ENCODE measurements around the gene RAD18. TPM values are rescaled to one million over a fixed set of nuclear protein-coding genes. Genes with fewer than 3 reads are reported as not detected.

The RAD18 gene
- total and polyA plus RNA-seq, 4 donors: 1.2 to 9.0 (median 4.3) TPM

DNA sequence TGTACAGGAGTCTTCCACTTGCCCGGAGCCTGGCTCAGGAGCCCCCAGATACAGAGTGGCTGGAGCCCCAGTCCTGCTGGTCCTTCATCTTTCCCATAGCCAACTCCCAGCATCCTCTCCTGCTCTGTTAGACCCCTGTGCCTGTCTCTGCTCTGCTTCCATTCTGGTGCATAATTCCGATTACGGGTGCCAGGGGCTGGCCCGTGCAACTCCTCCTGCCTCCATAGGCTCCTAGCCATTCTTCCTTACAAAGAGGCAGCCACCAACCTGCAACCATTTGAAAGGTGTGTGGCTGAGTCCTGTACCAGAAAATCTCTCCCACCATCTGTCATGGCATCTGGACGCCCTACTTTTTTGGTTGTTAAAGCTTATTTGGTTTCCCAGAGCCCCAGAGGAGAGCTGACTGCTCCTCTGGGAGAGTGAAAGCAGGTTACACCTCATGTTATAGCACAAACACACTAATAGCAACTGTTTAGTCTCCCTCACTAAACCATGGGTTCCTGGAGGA lies 5.2 kb upstream of the RAD18 start:
- Histone ChIP-seq H3K36me3 (ENCODE audit: control insufficient read depth in 4 of 4, insufficient read depth in 3 of 4, low read depth in 1 of 4, low read length in 3 of 4) (no peaks in the 10 kb centered on the region), H3K4me3 (ENCODE audit: low read depth in 1 of 3, low read length in 3 of 3) (no peak overlapping the region), H3K4me1 (ENCODE audit: control insufficient read depth in 4 of 4, insufficient read depth in 4 of 4, low read length in 3 of 4) (peaks cover 5 to 30% (median 25%) of the 10 kb centered on the region in 4 donors), H3K27ac (ENCODE audit: low read depth in 1 of 2, low read length in 2 of 2) (no peak overlapping the region), H3K9ac (ENCODE audit: low read depth in 1 of 2, low read length in 2 of 2) (no peak overlapping the region), H3K9me3 (ENCODE audit: control insufficient read depth in 4 of 4, low read length in 3 of 4) (no peaks in the 10 kb centered on the region), H3K27me3 (ENCODE audit: control insufficient read depth in 4 of 4, insufficient read depth in 4 of 4, low read length in 3 of 4) (no peaks in the 10 kb centered on the region)
- TF ChIP-seq EGR1 (IDR thresholded peaks at IDR 0.05; ENCODE audit: low read depth in 2 of 2) (no peak), FOXA1 (IDR thresholded peaks at IDR 0.05) (no peak), ZBTB33 (IDR thresholded peaks at IDR 0.05) (no peak), NR2F2 (IDR thresholded peaks at IDR 0.05) (no peak), RXRA (IDR thresholded peaks at IDR 0.05) (no peak), FOXA2 (IDR thresholded peaks at IDR 0.05) (no peak), TAF1 (conservative IDR thresholded peaks at IDR 0.05) (no peak), SP1 (IDR thresholded peaks at IDR 0.05) (no peak), HNF4A (conservative IDR thresholded peaks at IDR 0.05) (no peak), YY1 (IDR thresholded peaks at IDR 0.05) (no peak)
- 91% methylated on average over 5 of the region's 5 CpGs for WGBS
- DNase-seq (ENCODE audit: low spot score): no peak

GRCh38 chr3:8967553-8967952 lies 4.3 kb upstream of the RAD18 start:
- 98% methylated on average over 5 of the region's 5 CpGs for WGBS
- Histone ChIP-seq H3K4me3 (ENCODE audit: low read depth in 1 of 3, low read length in 3 of 3) (no peak overlapping the region), H3K27ac (ENCODE audit: low read depth in 1 of 2, low read length in 2 of 2) (no peak overlapping the region), H3K36me3 (ENCODE audit: control insufficient read depth in 4 of 4, insufficient read depth in 3 of 4, low read depth in 1 of 4, low read length in 3 of 4) (no peaks in the 10 kb centered on the region), H3K27me3 (ENCODE audit: control insufficient read depth in 4 of 4, insufficient read depth in 4 of 4, low read length in 3 of 4) (no peaks in the 10 kb centered on the region), H3K9ac (ENCODE audit: low read depth in 1 of 2, low read length in 2 of 2) (no peak overlapping the region), H3K4me1 (ENCODE audit: control insufficient read depth in 4 of 4, insufficient read depth in 4 of 4, low read length in 3 of 4) (peaks cover 5 to 39% (median 30%) of the 10 kb centered on the region in 4 donors), H3K9me3 (ENCODE audit: control insufficient read depth in 4 of 4, low read length in 3 of 4) (no peaks in the 10 kb centered on the region)
- TF ChIP-seq SP1 (IDR thresholded peaks at IDR 0.05): no peak
- TF ChIP-seq EGR1 (IDR thresholded peaks at IDR 0.05; ENCODE audit: low read depth in 2 of 2): no peak
- no peak for TF ChIP-seq HNF4A (conservative IDR thresholded peaks at IDR 0.05)
- no peak for TF ChIP-seq TAF1 (conservative IDR thresholded peaks at IDR 0.05)
- TF ChIP-seq ATF3 (IDR thresholded peaks at IDR 0.05): no peak
- TF ChIP-seq, protein P1, sequence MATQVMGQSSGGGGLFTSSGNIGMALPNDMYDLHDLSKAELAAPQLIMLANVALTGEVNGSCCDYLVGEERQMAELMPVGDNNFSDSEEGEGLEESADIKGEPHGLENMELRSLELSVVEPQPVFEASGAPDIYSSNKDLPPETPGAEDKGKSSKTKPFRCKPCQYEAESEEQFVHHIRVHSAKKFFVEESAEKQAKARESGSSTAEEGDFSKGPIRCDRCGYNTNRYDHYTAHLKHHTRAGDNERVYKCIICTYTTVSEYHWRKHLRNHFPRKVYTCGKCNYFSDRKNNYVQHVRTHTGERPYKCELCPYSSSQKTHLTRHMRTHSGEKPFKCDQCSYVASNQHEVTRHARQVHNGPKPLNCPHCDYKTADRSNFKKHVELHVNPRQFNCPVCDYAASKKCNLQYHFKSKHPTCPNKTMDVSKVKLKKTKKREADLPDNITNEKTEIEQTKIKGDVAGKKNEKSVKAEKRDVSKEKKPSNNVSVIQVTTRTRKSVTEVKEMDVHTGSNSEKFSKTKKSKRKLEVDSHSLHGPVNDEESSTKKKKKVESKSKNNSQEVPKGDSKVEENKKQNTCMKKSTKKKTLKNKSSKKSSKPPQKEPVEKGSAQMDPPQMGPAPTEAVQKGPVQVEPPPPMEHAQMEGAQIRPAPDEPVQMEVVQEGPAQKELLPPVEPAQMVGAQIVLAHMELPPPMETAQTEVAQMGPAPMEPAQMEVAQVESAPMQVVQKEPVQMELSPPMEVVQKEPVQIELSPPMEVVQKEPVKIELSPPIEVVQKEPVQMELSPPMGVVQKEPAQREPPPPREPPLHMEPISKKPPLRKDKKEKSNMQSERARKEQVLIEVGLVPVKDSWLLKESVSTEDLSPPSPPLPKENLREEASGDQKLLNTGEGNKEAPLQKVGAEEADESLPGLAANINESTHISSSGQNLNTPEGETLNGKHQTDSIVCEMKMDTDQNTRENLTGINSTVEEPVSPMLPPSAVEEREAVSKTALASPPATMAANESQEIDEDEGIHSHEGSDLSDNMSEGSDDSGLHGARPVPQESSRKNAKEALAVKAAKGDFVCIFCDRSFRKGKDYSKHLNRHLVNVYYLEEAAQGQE (IDR thresholded peaks at IDR 0.05): no peak
- TF ChIP-seq GABPA (IDR thresholded peaks at IDR 0.05 in 1 of 2, conservative IDR thresholded peaks at IDR 0.05 in 1 of 2): no peak
- no peak for TF ChIP-seq MAX (IDR thresholded peaks at IDR 0.05)
- no peak for DNase-seq (ENCODE audit: low spot score)

Data from liver (tissue), 9 donors.